Activated T-cell treated with anti-CD3 and anti-CD28 coated beads, Interleukin-2, amount 50 U/mL, for 1 hour (primary cell): Measurements from ENCODE around the gene CHD3.

Experiments
- DNase-seq: peaks from one replicate; pipeline ENCODE4 v3.0.0-alpha.2; 2020

Gene CHD3

GRCh38 chr17:7888184-7888920 lies at the start of gene CHD3:
Gene CHD3, plus strand, starts transcription at chr17:7888789. Its CDS starts 212 bp downstream, at chr17:7889001.
- DNase-seq: peak; percentile 58

- DNase-seq: no peak
Observed at GRCh38 chr17:7839190-7839875, 49.3 kb upstream of the CHD3 start.

GRCh38 chr17:7839876-7840261 lies 48.7 kb upstream of the CHD3 start:
- DNase-seq: no peak

- DNase-seq: no peak
Observed at GRCh38 chr17:7840441-7840840, 48.1 kb upstream of the CHD3 start.

GRCh38 chr17:7840875-7841274 lies 47.7 kb upstream of the CHD3 start:
- DNase-seq: no peak

GRCh38 chr17:7841396-7841914 lies 47.1 kb upstream of the CHD3 start:
- peak; percentile 97 for DNase-seq

- peak; percentile 89 for DNase-seq
Observed at GRCh38 chr17:7841915-7842379, 46.6 kb upstream of the CHD3 start.

GRCh38 chr17:7842380-7843256 lies 46.0 kb upstream of the CHD3 start:
- DNase-seq: peak; percentile 95

GRCh38 chr17:7843257-7843535 lies 45.4 kb upstream of the CHD3 start:
- no peak for DNase-seq

- peak; percentile 95 for DNase-seq
Observed at GRCh38 chr17:7843536-7844291, 44.9 kb upstream of the CHD3 start.

- DNase-seq: peak; percentile 79
Observed at GRCh38 chr17:7844292-7845154, 44.1 kb upstream of the CHD3 start.

- DNase-seq: peak; percentile 50
Observed at GRCh38 chr17:7845359-7846062, 43.1 kb upstream of the CHD3 start.

GRCh38 chr17:7846063-7846735 lies 42.4 kb upstream of the CHD3 start:
- DNase-seq: peak; percentile 48

- DNase-seq: peak; percentile 52
Observed at GRCh38 chr17:7846765-7847661, 41.6 kb upstream of the CHD3 start.

- DNase-seq: no peak
Observed at GRCh38 chr17:7848131-7848579, 40.4 kb upstream of the CHD3 start.

GRCh38 chr17:7848739-7849129 lies 39.9 kb upstream of the CHD3 start:
- peak; percentile 32 for DNase-seq

- DNase-seq: peak; percentile 54
Observed at GRCh38 chr17:7849130-7849750, 39.3 kb upstream of the CHD3 start.

- DNase-seq: peak; percentile 43
Observed at GRCh38 chr17:7849751-7850504, 38.7 kb upstream of the CHD3 start.
